Activated CD8-positive, alpha-beta memory T cell treated with anti-CD3 and anti-CD28 coated beads, Interleukin-2, amount 50 U/mL, for 24 hours (primary cell): Measurements from ENCODE around the gene RBSN.

ENCODE experiments used
- DNase-seq: peaks from one replicate; pipeline ENCODE4 v3.0.0-alpha.2; 2020; ENCODE audit errors: extremely low read depth

The RBSN gene

GRCh38 chr3:15099364-15100098 is 583 bp upstream of the RBSN start:
- DNase-seq = no peak

GRCh38 chr3:15097891-15098290 is 1.1 kb downstream of the RBSN start:
- no peak for DNase-seq

- no peak for DNase-seq
Observed at GRCh38 chr3:15096046-15096445, 2.9 kb downstream of the RBSN start.

- no peak for DNase-seq
Observed at GRCh38 chr3:15094187-15094875, 4.6 kb downstream of the RBSN start.

GRCh38 chr3:15092686-15093085 is 6.3 kb downstream of the RBSN start:
- no peak for DNase-seq

GRCh38 chr3:15091575-15091974 is 7.4 kb downstream of the RBSN start:
- DNase-seq = no peak

- DNase-seq = no peak
Observed at GRCh38 chr3:15089201-15089600, 9.7 kb downstream of the RBSN start.

- DNase-seq = no peak
Observed at GRCh38 chr3:15086699-15087098, 12.2 kb downstream of the RBSN start.

- no peak for DNase-seq
Observed at GRCh38 chr3:15086263-15086662, 12.7 kb downstream of the RBSN start.

GRCh38 chr3:15083252-15083651 is 15.7 kb downstream of the RBSN start:
- DNase-seq = no peak

GRCh38 chr3:15081960-15082664 is 16.8 kb downstream of the RBSN start:
- DNase-seq = no peak

- DNase-seq = no peak
Observed at GRCh38 chr3:15079091-15079490, 19.9 kb downstream of the RBSN start.

GRCh38 chr3:15074500-15074899 is 24.4 kb downstream of the RBSN start:
- no peak for DNase-seq

- no peak for DNase-seq
Observed at GRCh38 chr3:15071699-15072098, 27.2 kb downstream of the RBSN start.

- no peak for DNase-seq
Observed at GRCh38 chr3:15069441-15069840, 29.5 kb downstream of the RBSN start.

GRCh38 chr3:15066467-15066866 is 32.5 kb downstream of the RBSN start:
- no peak for DNase-seq

GRCh38 chr3:15065550-15066007 is 33.4 kb downstream of the RBSN start:
- no peak for DNase-seq

- peak; percentile 80 for DNase-seq
Observed at GRCh38 chr3:15064835-15065549, 34.0 kb downstream of the RBSN start, which contains the start of gene MRPS25. MRPS25 (minus strand) TSS chr3:15065315; CDS start chr3:15065194, 121 bp downstream.

- no peak for DNase-seq
Observed at GRCh38 chr3:15064299-15064834, 34.6 kb downstream of the RBSN start.

GRCh38 chr3:15063656-15064286 is 35.2 kb downstream of the RBSN start:
- DNase-seq = no peak

- no peak for DNase-seq
Observed at GRCh38 chr3:15063238-15063637, 35.7 kb downstream of the RBSN start.
